MV-4-11 (cell line): ENCODE measurements around the gene ANXA9.

Experiments used
- DNase-seq: peaks from one replicate; lab custom pipeline; 2025; lab: John Stamatoyannopoulos, UW

The ANXA9 gene, protein sequence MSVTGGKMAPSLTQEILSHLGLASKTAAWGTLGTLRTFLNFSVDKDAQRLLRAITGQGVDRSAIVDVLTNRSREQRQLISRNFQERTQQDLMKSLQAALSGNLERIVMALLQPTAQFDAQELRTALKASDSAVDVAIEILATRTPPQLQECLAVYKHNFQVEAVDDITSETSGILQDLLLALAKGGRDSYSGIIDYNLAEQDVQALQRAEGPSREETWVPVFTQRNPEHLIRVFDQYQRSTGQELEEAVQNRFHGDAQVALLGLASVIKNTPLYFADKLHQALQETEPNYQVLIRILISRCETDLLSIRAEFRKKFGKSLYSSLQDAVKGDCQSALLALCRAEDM

DNA sequence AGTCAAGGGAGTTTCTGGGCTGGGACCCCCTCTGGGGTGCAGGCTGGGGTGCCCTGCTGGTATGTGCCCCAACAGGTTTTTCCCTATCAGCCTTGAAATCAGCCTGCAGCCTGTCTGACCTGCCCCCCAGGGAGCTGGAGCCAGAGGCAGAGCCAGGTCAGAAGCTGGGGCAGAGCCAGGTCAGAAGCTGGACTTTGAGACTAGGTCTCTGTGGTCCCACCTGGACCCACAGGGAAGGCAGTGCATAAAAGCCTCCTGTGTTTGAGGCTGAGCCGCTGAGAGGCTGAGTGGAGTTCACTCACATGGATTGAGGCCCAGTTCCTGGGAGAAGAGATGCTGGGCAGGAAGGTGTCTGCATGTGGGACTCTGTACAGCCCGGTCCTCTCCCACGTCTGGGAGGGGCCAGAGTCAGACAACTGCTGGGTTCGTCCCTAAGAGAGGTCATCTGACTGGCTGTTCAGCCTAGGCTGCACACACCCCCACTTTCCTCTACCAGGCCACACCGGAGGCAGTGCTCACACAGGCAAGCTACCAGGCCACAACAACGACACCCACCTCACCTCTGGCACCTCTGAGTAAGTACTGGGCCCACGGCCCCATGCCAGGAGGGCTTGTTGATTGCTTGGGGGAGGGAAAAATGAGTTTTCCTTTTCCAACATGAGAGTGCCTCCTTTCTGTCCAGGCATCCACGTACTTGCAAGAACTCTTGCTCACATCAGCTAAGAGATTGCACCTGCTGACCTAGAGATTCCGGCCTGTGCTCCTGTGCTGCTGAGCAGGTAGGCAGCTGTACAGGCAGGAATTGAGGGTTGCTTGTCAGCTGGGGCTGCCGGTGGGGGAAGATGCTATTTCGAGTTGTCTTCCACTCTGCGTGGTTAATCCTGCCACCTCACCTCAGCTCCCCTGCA is at the start of gene ANXA9:
ANXA9 (plus strand) TSS at position 488 of the 908 bp plus-strand sequence. CDS start 814 bp downstream, outside the sequence.
- no peak for DNase-seq

DNA sequence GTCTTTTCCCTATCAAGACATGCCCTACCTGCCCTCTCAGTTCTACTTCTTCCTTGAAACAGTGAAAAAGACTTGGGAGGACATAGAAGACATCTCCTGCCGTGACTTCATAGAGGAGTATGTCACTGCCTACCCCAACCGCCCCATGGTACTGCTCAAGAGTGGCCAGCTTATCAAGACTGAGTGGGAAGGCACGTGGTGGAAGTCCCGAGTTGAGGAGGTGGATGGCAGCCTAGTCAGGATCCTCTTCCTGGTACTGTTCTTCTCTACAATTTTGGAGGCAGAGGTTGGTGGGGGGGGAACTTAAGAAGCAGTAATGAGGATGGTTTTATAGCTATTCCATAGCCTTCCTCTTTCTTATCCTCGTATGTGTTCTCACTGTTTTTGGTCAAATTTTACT is 37.2 kb upstream of the ANXA9 start:
- no peak for DNase-seq

DNA sequence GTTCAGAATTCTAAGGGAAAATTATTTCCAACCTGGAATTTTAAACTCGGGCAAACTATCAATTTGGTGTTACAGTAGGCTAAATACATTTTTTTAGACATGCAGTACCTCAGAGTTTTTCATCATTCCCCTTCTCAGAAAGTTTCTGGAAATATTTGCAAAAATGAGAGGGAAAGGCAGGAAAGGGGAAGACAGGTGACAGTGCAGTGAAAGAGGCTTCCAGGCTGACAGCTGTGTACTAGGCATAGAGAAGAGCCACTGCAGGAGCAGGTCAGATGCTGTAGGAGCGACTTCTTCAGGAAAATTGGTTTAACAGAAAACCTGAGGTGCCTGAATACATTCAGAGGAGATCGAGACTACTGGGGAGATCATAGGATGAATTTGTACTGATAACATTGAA is 27.4 kb upstream of the ANXA9 start:
- no peak for DNase-seq

DNA sequence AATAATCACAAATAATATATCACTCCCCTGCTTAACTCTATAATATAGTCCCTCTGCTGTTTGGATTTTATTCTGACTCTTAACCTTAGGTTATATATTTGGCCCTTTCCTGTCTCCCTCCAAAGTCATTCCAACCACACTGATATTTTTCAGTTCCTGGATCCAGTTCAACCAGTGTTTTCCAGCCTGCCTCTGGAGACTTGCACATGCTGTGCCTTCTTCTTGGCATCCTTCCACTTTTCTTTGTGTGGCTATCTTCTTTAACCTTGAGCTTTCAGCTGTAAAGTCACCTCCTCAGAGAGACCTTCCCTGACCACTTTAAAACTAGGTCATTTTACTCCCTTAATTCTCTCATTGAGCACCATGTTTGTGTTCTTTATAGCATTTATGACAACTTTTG is 26.8 kb upstream of the ANXA9 start:
- DNase-seq, result no peak

DNA sequence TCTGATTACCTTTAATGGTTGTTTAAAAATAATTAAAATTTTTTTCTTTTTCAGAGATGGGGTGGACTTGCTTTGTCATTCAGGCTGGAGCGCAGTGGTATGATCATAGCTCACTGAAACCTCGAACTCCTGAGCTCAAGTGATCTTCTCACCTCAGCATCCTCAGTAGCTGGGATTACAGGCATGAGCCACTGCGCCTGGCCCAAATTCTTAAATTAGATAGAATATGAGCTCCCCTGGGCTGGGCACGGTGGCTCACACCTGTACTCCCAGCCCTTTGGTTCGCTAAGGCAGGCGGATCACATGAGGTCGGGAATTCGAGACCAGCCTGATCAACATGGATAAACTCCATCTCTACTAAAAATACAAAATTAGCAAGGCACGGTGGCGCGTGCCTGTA is 24.4 kb upstream of the ANXA9 start:
- DNase-seq, result no peak

DNA sequence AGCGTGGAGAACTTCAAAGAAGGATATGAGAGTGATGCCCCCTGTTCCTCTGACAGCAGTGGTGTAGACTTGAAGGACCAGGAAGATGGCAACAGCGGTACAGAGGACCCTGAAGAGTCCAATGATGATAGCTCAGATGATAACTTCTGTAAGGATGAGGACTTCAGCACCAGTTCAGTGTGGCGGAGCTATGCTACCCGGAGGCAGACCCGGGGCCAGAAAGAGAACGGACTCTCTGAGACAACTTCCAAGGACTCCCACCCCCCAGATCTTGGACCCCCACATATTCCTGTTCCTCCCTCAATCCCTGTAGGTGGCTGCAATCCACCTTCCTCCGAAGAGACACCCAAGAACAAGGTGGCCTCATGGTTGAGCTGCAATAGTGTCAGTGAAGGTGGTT is 21.4 kb upstream of the ANXA9 start:
- no peak for DNase-seq

DNA sequence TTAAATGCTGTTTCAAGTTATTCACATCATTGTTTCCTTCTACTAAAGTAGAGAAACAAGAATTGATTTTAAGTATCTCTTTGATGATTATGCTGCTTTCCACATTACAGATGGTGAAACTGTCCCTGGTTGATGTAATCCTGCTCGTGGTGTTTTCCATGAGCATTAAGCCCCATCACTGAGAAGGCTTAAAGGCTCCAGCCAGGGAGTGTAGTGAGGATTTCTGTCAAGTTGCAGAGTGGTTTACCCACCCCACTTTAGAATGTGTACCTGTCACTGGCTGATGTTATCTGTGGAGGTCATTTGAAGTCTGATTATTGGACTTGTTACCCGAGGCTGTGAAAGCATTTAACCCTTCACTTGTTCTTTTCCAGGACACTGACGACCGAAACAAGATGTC is 20.3 kb upstream of the ANXA9 start:
- no peak for DNase-seq

DNA sequence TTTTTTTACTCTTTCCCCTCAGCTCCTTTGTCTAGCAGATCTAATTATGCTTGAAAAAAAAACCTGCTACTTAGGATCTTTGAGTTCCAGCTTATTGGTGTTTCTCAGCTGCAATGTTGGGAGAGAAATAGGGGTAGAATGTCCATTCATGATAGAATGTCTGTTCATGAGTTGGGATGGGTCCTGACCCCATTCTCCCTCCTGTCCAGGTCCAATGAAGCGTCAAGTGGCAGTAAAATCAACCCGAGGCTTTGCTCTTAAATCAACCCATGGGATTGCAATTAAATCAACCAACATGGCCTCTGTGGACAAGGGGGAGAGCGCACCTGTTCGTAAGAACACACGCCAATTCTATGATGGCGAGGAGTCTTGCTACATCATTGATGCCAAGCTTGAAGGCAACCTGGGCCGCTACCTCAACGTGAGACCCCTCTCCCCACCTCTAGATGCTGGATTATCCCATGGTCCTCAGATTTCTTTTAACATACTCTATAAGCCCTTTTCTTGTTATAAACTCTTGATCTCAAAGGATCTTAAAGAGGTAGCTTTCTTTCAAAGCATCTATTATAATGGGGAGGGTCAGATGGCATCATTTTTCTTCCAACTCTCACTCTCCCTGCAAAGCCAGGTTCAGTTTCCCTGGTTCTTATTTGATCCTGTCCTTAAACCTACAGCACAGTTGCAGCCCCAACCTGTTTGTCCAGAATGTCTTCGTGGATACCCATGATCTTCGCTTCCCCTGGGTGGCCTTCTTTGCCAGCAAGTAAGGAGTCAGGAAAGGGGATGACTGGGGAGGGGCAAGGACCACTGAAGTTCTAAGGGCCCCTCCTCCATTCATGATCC is 18.6 kb upstream of the ANXA9 start:
- no peak for DNase-seq

DNA sequence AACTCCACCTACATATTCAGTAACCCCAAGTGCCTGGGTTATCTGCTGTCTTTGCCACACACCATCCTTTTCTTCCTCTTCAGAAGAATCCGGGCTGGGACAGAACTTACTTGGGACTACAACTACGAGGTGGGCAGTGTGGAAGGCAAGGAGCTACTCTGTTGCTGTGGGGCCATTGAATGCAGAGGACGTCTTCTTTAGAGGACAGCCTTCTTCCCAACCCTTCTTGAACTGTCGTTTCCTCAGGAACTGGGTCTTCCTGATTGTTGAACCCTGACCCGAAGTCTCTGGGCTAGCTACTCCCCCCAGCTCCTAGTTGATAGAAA is 18.0 kb upstream of the ANXA9 start:
- DNase-seq, result no peak

DNA sequence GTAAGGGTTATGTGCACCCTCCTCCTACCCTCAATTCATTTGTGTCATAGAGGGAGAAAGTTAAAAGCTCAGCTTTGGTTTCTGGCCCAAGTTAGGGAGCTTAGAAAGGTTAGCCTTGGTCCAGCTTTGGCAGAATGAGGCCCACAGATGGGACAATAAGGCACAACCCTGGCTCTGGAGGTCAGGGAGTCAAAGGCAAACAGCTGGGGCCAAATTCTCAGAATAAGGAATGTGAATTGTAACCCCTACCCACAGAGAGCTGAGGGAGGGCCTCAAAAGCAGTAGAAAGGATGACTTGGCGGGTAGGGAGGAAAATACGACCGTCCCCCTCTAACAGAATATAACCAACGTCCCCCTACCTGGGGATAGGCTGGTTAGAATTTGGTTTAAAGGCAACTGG is 16.5 kb upstream of the ANXA9 start:
- DNase-seq, result no peak

DNA sequence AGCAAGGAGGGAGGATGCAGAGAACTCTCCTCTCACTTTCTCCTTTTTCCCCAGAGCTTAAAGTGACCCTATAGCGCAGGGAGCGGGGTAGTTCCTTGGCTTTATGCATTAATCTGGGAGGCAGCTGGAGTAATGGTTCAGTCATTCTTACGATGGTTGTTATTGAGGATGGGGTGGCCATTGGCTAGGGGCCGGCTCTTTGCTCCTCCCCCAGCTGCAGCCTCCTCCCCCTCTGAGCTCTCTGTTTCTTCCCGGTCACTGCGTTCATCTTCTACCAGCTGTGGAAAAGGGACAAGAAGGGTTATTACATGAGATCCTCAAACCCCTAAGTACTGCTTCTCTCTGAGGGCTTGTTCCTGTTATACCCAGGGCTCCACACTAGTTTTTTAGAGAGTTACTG is 16.1 kb upstream of the ANXA9 start:
- no peak for DNase-seq

DNA sequence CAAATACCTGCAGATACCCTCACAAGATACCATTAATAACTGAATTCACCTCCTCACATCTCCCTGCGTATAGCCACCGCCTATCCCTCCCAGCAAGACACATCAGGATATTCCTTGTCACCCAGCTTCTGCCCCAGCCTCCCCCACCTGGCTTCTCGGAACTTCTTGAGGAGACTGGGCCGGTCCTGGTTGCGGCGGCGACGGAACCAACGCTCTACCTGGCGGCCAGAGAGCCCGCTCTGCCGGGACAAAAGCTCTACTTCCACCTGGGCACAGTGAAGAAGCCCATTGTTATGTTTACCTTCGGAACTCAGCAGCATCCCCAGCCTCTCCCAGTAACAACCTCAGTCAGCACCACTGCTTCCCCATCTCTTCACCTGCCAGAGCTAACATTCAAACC is 14.2 kb upstream of the ANXA9 start:
- no peak for DNase-seq

DNA sequence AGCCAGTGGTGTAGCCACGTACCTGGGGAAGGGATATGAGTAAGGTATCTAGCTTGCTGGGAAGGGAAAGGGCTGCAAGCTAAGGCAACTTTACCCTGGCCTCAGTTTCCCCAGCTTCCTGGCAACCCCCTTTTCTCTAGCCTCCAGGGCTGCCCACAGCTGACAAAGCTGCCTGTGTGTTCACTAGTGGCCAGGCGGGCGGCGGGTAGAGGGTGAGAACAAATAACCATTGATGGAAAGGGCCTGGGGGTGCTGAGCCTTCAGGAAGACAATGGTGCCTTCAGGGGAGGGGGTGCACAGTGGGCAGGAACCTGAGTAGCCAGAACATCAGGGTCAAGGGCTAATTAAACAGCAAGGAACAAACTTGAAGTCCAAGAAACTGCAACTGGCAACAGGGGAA is 13.6 kb upstream of the ANXA9 start:
- DNase-seq, result no peak

DNA sequence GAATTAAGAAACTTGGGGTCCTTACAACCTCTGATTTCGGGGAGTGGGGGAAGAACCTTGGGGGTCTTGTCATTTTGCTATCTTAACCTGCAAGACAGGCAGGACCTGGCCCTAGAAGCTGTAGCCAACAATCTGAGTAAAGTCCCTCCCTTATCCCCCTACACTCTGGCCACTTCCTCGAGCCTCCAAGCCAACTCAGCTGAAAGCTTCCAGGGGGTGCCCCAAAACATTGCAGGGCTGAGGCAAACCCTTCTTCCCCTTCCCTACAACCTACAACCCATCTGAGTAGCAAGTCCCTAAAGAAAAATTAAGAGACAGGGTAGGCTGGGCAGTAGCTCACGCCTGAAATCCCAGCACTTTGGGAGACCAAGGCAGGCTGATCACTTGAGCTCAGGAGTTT is 12.5 kb upstream of the ANXA9 start:
- DNase-seq, result no peak

DNA sequence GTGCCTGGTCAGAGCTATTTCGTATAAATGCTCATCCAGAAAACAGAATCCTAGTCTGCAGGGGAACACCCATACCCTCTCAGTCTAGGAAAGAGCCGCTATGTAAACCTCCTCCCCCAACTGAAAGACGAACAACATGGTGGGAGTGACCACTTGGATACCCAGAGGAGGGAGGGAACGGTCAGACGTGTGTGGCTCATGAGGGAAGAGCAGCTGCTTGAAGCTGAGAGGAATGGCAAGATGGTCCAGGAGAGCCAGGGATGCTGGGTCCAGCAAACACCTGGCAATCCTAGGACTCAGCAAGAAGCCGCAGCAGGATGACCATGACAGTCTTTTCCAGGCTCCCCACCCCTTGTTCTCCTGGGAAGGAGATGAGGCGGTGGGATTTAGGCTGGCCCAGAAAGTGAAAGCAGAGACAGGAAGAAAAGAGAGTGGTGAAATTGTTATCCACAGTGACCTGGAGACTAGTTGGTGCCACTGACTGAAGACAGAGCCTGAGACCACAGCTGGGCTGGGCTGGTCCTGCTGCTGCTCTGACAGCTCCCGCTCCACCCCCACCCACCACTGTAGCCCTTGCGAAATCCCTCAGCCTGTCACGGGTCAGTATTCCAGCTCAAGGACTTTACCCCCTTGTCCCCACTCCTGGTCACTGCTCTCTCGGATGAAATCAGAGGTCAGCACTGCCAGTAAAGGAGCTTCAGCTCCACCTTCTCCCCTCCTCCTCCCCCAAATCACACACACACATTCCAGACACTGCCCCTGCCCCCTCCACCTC is 11.1 kb upstream of the ANXA9 start:
- peak; percentile 63 for DNase-seq

DNA sequence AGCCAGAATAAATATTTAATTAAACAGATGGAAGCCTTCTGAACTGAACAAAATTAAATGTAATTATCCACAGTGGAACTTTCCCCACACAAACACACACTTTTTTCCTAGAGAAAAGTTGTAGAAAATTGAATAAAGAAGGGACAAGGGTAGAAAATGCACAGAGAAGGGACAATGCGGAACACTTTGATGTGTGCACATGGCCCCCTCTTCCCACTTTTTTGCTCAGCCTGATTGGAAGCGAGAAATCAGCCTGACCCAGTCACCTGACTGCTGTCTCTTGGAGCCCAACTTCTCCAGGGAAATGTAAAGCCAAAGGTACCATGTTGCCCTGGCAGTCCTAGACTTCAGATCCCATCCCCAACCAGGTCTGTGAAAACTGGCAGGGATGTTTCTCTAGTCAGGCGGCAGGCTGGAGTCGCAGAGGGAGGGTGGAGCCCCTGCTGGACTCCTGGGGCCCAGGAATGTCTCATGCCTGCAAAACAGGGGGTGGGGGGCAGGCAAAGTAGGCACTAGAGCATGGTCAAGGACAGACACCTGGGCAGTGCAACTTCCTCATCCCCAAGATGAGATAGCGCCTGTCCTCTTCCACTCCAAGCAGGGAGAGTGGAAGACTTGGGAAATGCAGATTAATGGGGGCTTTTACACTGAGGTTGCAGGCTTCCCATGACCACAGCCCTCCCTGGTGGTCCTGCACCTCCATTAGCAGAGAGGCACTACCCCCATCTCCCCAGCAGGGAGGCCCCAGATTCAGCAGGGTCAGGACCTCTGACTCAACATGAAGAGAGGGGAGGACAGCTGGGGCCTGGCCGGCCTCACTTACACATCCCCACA is 10.3 kb upstream of the ANXA9 start:
- DNase-seq, result no peak

DNA sequence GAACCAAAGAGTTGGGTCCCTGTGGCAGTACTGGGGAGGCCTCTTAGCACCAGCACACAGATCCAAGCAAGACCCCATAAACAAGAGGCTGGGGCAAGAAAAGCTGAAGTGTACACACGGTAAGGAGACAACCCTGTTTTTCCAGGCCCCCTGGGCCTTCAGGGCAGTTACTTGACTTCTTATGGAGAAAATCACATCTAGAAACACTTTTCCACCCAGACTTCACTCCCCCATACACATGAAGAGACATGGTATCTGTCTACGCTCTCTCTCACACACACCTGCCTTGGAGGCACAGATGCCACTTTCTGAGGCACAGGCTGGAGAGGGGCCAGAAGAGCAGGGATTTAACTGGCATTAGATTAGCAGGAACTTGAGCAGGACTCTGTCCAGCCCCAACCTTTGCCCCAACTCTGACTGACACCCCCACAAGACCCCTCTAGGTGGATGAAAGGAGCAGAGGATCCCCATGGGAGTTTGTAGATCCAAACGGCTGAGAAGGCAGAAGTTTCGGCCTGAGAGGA is 9.6 kb upstream of the ANXA9 start:
- no peak for DNase-seq

DNA sequence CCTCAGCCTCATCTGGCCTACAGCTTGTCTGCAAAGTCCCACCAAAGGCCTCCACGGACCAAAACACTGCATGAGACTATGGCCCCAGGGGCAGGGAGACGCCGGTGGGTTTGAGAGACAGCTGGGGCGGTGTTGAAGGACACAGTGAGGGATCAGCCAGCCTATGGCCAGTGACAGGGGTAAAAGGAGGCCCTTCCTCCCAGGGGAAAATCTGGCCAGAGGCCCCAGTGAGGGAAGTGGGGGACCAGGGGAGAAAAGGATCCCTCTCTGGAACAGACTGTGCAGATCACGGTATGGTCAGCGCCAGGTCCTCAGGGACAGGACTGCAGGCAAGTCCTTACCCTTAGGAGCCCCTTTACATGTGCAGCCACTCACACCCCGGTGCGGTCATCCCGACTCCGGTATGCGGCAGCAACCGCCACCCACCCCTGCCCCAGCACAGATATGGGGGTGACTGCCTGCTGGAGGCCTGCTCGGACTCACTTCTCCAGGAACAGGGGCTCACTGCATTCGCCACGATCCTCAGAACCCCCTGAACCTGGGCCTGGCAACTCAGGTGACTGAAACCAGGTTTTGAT is 8.7 kb upstream of the ANXA9 start:
- no peak for DNase-seq

DNA sequence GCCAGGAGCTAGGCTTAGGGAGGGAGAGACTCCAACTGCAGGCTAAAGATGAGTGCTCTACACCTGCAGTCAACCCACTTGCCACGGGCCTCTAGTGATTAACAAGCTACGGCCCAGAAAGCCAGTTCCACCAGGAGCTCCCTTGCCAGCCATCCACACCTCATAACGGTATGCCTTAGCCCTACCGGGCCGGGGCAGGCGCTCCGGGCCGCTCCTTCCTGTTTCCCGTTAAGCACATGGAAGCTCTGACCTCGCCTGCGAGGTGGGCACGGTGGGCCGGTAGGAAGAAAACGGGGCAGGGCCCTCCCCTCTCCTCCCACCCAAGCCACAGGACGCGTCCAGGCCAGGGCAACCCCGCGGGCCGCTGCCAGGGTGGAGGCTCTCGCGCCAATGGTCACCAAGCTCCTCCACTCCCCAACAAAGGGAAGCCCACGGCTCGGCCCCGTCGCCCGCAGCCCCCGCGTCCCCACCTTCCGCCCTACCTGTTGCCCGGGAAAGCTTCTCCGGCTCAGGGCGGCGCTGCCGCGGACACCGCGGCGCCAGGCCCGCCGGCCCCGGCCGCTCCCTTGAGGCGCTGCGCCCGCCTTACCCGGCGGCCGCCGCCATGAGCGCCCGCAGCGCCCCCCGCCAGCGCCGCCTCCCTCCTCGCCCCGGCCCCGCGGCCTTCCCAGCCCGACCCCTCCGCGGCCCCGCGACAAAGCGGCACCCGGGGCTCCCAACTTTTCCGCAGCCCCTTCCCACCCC is 8.1 kb upstream of the ANXA9 start:
- DNase-seq, result peak; percentile 26
